ENCODE data around the gene RNF207. TPM values are rescaled to one million over a fixed set of nuclear protein-coding genes. Genes with fewer than 3 reads are reported as not detected.

Gene RNF207
- total RNA-seq, 4 donors from 2014 or later = 4.6 to 9.8 (median 9.5) TPM

DNA sequence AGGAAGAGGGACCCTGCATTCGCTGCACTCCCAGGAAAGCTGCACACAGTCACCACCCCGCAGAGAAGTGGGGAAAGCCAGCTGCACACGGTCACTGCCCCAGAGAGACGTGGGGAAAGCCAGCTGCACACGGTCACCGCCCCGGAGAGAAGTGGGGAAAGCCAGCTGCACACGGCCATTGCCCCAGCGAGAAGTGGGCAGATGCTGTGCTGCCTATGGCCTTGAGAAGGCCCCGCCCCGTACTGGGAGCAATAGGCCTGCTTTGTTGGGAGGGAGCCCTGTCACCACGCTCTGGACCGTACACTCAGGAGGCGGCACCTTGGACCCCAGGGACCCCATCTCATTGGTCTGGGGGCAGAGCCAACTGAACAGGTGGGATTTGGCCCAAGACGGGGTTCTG, 59.2 kb downstream of the RNF207 start:
- H3K9me3 ChIP-seq = no peaks in the 10 kb centered on the region
- no peak overlapping the region for H3K4me3 ChIP-seq
- H3K27me3 ChIP-seq = no peaks in the 10 kb centered on the region
- no peak overlapping the region for H3K27ac ChIP-seq
- peaks cover 37% of the 10 kb centered on the region for H3K4me1 ChIP-seq
- DNase-seq (ENCODE audit: low spot score in 2 of 2) = no peak
- TF ChIP-seq POLR2AphosphoS5 (IDR thresholded peaks at IDR 0.05) (no peak), EP300 (IDR thresholded peaks at IDR 0.05) (no peak), POLR2A (IDR thresholded peaks at IDR 0.05) (no peak)
- TF ChIP-seq, protein P1, sequence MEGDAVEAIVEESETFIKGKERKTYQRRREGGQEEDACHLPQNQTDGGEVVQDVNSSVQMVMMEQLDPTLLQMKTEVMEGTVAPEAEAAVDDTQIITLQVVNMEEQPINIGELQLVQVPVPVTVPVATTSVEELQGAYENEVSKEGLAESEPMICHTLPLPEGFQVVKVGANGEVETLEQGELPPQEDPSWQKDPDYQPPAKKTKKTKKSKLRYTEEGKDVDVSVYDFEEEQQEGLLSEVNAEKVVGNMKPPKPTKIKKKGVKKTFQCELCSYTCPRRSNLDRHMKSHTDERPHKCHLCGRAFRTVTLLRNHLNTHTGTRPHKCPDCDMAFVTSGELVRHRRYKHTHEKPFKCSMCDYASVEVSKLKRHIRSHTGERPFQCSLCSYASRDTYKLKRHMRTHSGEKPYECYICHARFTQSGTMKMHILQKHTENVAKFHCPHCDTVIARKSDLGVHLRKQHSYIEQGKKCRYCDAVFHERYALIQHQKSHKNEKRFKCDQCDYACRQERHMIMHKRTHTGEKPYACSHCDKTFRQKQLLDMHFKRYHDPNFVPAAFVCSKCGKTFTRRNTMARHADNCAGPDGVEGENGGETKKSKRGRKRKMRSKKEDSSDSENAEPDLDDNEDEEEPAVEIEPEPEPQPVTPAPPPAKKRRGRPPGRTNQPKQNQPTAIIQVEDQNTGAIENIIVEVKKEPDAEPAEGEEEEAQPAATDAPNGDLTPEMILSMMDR (IDR thresholded peaks at IDR 0.05) = no peak
- WGBS = 84% methylated on average over 9 of the region's 15 CpGs
- H3K36me3 ChIP-seq = no peaks in the 10 kb centered on the region

DNA sequence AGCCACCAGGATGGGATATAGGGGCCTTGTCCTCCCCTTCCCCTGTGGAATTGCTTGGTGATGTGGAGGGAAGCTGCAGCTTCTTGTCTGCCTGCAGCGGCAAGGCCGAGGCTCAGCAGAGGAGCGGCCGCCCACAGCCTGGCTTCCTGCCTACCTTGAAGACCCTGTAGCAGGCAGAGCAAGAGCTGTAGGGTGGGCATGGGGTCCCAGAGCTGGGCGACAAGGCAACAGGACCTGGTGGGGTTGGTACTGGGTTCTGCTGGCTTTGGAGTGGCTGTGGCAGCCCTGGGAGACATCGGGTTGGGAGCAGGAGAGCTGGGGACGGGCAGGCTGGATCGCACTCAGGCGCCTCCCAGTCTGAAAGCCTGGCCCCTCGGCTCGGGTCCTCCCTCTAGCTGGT, 60.7 kb downstream of the RNF207 start:
- H3K27ac ChIP-seq = no peak overlapping the region
- TF ChIP-seq, protein P1 (IDR thresholded peaks at IDR 0.05) = no peak
- TF ChIP-seq POLR2A (IDR thresholded peaks at IDR 0.05) (no peak), EP300 (IDR thresholded peaks at IDR 0.05) (no peak), POLR2AphosphoS5 (IDR thresholded peaks at IDR 0.05) (no peak)
- WGBS = 90% methylated on average over 9 of the region's 11 CpGs
- H3K9me3 ChIP-seq = no peaks in the 10 kb centered on the region
- peaks cover 40% of the 10 kb centered on the region for H3K4me1 ChIP-seq
- no peak overlapping the region for H3K4me3 ChIP-seq
- H3K27me3 ChIP-seq = no peaks in the 10 kb centered on the region
- DNase-seq (ENCODE audit: low spot score in 2 of 2) = no peak
- no peaks in the 10 kb centered on the region for H3K36me3 ChIP-seq

DNA sequence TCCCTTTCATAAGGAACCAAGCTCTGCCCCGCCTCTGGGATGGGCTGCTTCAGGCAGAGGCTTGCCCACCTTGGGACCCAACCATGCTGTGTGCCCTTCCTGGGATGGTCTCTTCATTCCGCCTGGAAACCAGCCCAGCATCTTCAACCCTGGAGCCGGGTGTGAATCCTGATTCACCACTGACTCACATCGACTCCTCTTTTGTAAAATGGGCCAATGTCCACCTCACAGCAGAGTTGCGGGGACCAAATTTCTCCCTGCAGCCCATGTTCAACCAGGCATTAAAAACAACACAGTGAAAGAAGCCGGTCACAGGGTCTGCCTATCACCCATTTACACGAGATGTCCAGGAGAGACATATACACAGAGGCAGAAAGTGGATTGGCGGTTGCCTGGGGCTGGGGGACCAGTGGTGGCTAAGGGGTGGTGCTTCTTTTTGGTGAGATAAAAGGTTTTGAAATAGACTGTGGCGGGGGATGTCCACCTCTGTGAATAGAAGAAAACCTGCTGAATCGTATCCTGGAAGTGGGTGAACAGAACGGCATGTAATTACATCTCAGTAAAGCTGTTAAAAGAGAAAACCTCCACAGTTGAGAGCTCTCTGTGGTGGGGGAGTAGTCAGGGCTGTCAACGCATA, 61.9 kb downstream of the RNF207 start:
- peaks cover 44% of the 10 kb centered on the region for H3K4me1 ChIP-seq
- DNase-seq (ENCODE audit: low spot score in 2 of 2) = no peak
- no peaks in the 10 kb centered on the region for H3K27me3 ChIP-seq
- no peak for TF ChIP-seq POLR2A (IDR thresholded peaks at IDR 0.05)
- TF ChIP-seq, protein P1 (IDR thresholded peaks at IDR 0.05) = no peak
- no peak for TF ChIP-seq POLR2AphosphoS5 (IDR thresholded peaks at IDR 0.05)
- no peak for TF ChIP-seq EP300 (IDR thresholded peaks at IDR 0.05)
- no peaks in the 10 kb centered on the region for H3K36me3 ChIP-seq
- H3K9me3 ChIP-seq = no peaks in the 10 kb centered on the region
- no peak overlapping the region for H3K4me3 ChIP-seq
- no peak overlapping the region for H3K27ac ChIP-seq
- WGBS = 85% methylated on average over 12 of the region's 12 CpGs

DNA sequence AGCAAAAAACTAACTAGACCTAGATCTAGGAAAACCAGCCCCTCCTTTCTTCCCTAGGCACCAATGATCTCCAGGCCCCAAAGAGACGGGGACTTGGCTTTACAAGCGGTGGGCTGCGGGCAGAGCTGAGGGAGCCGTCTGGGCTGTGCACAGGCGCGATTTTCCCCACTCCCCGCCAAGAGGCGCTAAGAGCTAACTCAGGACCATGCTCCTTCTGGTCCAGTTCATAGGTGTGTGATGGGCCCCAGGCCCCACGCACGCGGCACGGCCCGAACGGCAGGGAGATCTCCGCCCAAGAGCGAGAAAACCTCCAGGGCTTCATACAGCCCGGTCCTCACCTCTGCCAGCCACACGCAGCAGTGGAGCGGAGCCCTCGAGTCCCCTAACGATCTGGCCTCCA, 62.5 kb downstream of the RNF207 start:
- TF ChIP-seq POLR2AphosphoS5 (IDR thresholded peaks at IDR 0.05) (no peak), POLR2A (IDR thresholded peaks at IDR 0.05) (no peak), EP300 (IDR thresholded peaks at IDR 0.05) (no peak)
- TF ChIP-seq, protein P1 (IDR thresholded peaks at IDR 0.05) = no peak
- 86% methylated on average over 14 of the region's 21 CpGs for WGBS
- DNase-seq (ENCODE audit: low spot score in 2 of 2) = no peak

DNA sequence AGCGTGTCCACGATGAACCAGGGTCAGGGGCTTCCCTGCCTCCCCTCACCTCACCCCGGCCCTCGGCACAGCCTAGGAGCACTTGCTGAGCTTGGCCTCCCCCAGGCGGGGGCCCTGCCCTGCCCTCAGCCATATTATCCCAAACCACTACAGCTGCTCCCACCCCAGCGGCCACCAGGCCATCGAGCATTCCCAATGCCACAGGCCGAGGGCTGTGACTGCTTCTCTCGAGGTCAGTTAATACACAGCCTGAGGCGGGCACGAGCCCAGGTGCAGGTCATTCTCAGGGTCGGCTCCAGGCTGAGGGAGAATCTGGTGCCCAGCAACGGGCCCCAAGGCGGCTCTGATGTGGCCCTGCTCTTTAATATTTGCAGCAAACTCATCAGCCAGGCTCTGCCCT, 63.4 kb downstream of the RNF207 start:
- Histone ChIP-seq H3K4me1 (peaks cover 38% of the 10 kb centered on the region), H3K9me3 (no peaks in the 10 kb centered on the region), H3K27me3 (no peaks in the 10 kb centered on the region), H3K27ac (no peak overlapping the region), H3K36me3 (no peaks in the 10 kb centered on the region), H3K4me3 (no peak overlapping the region)
- DNase-seq (ENCODE audit: low spot score in 2 of 2) = no peak
- TF ChIP-seq POLR2A (IDR thresholded peaks at IDR 0.05) (no peak), EP300 (IDR thresholded peaks at IDR 0.05) (no peak), POLR2AphosphoS5 (IDR thresholded peaks at IDR 0.05) (no peak)
- TF ChIP-seq, protein P1 (IDR thresholded peaks at IDR 0.05) = no peak
- WGBS = 100% methylated on average over 2 of the region's 14 CpGs

More for the DNA sequence above, 62.5 kb downstream of the RNF207 start:
- Histone ChIP-seq H3K4me1 (peaks cover 44% of the 10 kb centered on the region), H3K9me3 (no peaks in the 10 kb centered on the region), H3K36me3 (no peaks in the 10 kb centered on the region), H3K4me3 (no peak overlapping the region), H3K27me3 (no peaks in the 10 kb centered on the region), H3K27ac (no peak overlapping the region)
